ENCODE data around the gene LY9. TPM values are rescaled to one million over a fixed set of nuclear protein-coding genes. Genes with fewer than 3 reads are reported as not detected.

LY9 gene
- total and polyA plus RNA-seq, 9 of the 15 experiments (the other 6 are each of a cell fraction or from before 2014, with no cell fraction given) = not detected

DNA sequence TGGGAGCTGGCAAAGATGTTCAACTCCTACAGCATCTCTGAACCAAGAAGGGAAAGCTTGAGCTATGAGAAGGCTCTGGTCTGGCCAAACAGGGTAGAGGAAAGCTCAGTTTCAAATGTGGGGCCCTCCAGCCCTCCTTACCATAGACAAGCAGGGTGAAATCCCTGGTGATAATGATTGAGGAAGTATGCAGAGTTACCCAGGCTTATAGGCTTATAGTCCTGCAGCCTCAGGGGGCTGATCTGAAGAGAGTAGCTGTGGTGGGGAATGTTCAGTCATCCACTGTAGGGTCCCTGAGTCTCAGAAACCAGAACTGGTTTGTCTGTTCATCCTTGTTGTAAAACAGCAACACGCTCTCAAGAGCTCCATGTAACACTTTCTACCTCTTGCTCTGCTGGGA lies 19.8 kb upstream of the LY9 start:
- Histone ChIP-seq H3K9me3 (replicated peaks; ENCODE audit: control insufficient read depth, insufficient read depth, low read depth, low read length) (no peaks in the 10 kb centered on the region), H3K36me3 (ENCODE audit: control insufficient read depth, insufficient read depth, low read length) (no peaks in the 10 kb centered on the region), H3K9me1 (ENCODE audit: control insufficient read depth, insufficient read depth, low read length) (no peaks in the 10 kb centered on the region), H4K20me1 (replicated peaks; ENCODE audit: control insufficient read depth, insufficient read depth, low read length) (0 out of 2 replicates have a peak, but pooled peaks cover 2% of the 10 kb centered on the region), H3K27ac (ENCODE audit: extremely low read depth, low read depth, low read length) (no peak overlapping the region), H3K4me1 (replicated peaks in 1 of 2; ENCODE audit: control insufficient read depth in 2 of 2, insufficient read depth in 2 of 2, low read length in 2 of 2) (no peaks in the 10 kb centered on the region), H3K79me2 (ENCODE audit: control insufficient read depth, insufficient read depth, low read length) (no peaks in the 10 kb centered on the region), H2AFZ (ENCODE audit: low read depth, low read length) (no peak overlapping the region), H3K4me3 (no peak overlapping the region), H3K27me3 (ENCODE audit: control insufficient read depth in 2 of 2, insufficient read depth in 2 of 2, low read length in 2 of 2) (peaks cover 2 to 19% of the 10 kb centered on the region in 2 experiments; a peak in 3 of 5 replicates), H3K4me2 (ENCODE audit: insufficient read depth, low read length) (no peak overlapping the region), H3K9ac (ENCODE audit: insufficient read depth in 1 of 2, low read depth in 2 of 2, low read length in 2 of 2) (no peak overlapping the region)
- TF ChIP-seq ZNF830 (CRISPR knock-in tag; IDR thresholded peaks at IDR 0.05) = no peak
- no peak for TF ChIP-seq SIX5 (IDR thresholded peaks at IDR 0.05; ENCODE audit: borderline replicate concordance in 1 of 2, insufficient read depth in 1 of 2, low read depth in 1 of 2, low read length in 2 of 2)
- TF ChIP-seq, protein P1, sequence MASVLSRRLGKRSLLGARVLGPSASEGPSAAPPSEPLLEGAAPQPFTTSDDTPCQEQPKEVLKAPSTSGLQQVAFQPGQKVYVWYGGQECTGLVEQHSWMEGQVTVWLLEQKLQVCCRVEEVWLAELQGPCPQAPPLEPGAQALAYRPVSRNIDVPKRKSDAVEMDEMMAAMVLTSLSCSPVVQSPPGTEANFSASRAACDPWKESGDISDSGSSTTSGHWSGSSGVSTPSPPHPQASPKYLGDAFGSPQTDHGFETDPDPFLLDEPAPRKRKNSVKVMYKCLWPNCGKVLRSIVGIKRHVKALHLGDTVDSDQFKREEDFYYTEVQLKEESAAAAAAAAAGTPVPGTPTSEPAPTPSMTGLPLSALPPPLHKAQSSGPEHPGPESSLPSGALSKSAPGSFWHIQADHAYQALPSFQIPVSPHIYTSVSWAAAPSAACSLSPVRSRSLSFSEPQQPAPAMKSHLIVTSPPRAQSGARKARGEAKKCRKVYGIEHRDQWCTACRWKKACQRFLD (CRISPR knock-in tag; IDR thresholded peaks at IDR 0.05) = no peak
- TF ChIP-seq CREM (IDR thresholded peaks at IDR 0.05; ENCODE audit: low read depth) = no peak
- no peak for TF ChIP-seq ZNF124 (CRISPR knock-in tag; IDR thresholded peaks at IDR 0.05)
- TF ChIP-seq, protein P2, sequence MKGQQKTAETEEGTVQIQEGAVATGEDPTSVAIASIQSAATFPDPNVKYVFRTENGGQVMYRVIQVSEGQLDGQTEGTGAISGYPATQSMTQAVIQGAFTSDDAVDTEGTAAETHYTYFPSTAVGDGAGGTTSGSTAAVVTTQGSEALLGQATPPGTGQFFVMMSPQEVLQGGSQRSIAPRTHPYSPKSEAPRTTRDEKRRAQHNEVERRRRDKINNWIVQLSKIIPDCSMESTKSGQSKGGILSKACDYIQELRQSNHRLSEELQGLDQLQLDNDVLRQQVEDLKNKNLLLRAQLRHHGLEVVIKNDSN (CRISPR knock-in tag; IDR thresholded peaks at IDR 0.05) = no peak
- TF ChIP-seq ZNF785 (CRISPR knock-in tag; IDR thresholded peaks at IDR 0.05) = no peak
- no peak for TF ChIP-seq ZNF76 (CRISPR knock-in tag; IDR thresholded peaks at IDR 0.05; ENCODE audit: borderline replicate concordance)
- no peak for TF ChIP-seq ZNF445 (CRISPR knock-in tag; IDR thresholded peaks at IDR 0.05; ENCODE audit: low read depth)
- no peak for TF ChIP-seq ZFPM2 (CRISPR knock-in tag; IDR thresholded peaks at IDR 0.05)
- TF ChIP-seq, protein P3, sequence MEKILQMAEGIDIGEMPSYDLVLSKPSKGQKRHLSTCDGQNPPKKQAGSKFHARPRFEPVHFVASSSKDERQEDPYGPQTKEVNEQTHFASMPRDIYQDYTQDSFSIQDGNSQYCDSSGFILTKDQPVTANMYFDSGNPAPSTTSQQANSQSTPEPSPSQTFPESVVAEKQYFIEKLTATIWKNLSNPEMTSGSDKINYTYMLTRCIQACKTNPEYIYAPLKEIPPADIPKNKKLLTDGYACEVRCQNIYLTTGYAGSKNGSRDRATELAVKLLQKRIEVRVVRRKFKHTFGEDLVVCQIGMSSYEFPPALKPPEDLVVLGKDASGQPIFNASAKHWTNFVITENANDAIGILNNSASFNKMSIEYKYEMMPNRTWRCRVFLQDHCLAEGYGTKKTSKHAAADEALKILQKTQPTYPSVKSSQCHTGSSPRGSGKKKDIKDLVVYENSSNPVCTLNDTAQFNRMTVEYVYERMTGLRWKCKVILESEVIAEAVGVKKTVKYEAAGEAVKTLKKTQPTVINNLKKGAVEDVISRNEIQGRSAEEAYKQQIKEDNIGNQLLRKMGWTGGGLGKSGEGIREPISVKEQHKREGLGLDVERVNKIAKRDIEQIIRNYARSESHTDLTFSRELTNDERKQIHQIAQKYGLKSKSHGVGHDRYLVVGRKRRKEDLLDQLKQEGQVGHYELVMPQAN (IDR thresholded peaks at IDR 0.05; ENCODE audit: borderline replicate concordance) = no peak
- TF ChIP-seq RBM25 (IDR thresholded peaks at IDR 0.05; ENCODE audit: low read depth, low read length, severe bottlenecking) = no peak
- no peak for TF ChIP-seq FOXA3 (CRISPR knock-in tag; conservative IDR thresholded peaks at IDR 0.05 in 1 of 2, IDR thresholded peaks at IDR 0.05 in 1 of 2)
- no peak for TF ChIP-seq ARID1B (IDR thresholded peaks at IDR 0.05)
- TF ChIP-seq, protein P4, sequence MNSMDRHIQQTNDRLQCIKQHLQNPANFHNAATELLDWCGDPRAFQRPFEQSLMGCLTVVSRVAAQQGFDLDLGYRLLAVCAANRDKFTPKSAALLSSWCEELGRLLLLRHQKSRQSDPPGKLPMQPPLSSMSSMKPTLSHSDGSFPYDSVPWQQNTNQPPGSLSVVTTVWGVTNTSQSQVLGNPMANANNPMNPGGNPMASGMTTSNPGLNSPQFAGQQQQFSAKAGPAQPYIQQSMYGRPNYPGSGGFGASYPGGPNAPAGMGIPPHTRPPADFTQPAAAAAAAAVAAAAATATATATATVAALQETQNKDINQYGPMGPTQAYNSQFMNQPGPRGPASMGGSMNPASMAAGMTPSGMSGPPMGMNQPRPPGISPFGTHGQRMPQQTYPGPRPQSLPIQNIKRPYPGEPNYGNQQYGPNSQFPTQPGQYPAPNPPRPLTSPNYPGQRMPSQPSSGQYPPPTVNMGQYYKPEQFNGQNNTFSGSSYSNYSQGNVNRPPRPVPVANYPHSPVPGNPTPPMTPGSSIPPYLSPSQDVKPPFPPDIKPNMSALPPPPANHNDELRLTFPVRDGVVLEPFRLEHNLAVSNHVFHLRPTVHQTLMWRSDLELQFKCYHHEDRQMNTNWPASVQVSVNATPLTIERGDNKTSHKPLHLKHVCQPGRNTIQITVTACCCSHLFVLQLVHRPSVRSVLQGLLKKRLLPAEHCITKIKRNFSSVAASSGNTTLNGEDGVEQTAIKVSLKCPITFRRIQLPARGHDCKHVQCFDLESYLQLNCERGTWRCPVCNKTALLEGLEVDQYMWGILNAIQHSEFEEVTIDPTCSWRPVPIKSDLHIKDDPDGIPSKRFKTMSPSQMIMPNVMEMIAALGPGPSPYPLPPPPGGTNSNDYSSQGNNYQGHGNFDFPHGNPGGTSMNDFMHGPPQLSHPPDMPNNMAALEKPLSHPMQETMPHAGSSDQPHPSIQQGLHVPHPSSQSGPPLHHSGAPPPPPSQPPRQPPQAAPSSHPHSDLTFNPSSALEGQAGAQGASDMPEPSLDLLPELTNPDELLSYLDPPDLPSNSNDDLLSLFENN (IDR thresholded peaks at IDR 0.05; ENCODE audit: low read depth in 2 of 2, low read length in 2 of 2) = no peak
- no peak for FAIRE-seq
- POLR2A ChIA-PET = interaction anchor here (1.1 kb wide), 1 partner anchor 24 kb away, joined by 3 read pairs; no protein-coding TSS in a partner anchor
- no peak for ATAC-seq
- CTCF ChIA-PET (ENCODE audit: low intra/inter-chr PET ratio) = interaction anchor here (0.9 kb wide), 1 partner anchor 94 kb away, joined by 5 read pairs; no protein-coding TSS in a partner anchor
- intact Hi-C loops (cut with micrococcal nuclease) = no loop called here
- in situ Hi-C loops (cut with MboI) = no loop called here
- BruUV-seq (replicated peaks) = no TSS peak
- 0% methylated on average over 1 of the region's 1 CpG for WGBS (ENCODE audit: insufficient coverage, low coverage, missing lambda C conversion rate)
- no peak for DNase-seq (ENCODE audit: extremely low read depth in 1 of 4, low spot score in 3 of 4)

Data from K562 (cell line).